ENCODE measurements around the gene EIF2B4. TPM values are rescaled to one million over a fixed set of nuclear protein-coding genes. Genes with fewer than 3 reads are reported as not detected.

The EIF2B4 gene
- total and polyA plus RNA-seq, 2 of the 8 experiments (the other 6 are each of a cell fraction or from before 2014, with no cell fraction given) = 60.0 to 63.2 TPM

GRCh38 chr2:27380626-27381545, 10.7 kb upstream of the EIF2B4 start, which contains the start of gene ZNF513 (continued):
- TF ChIP-seq HDAC2 (IDR thresholded peaks at IDR 0.05; ENCODE audit: borderline replicate concordance in 1 of 2, low read depth in 2 of 2, low read length in 2 of 2) (peak in 1 of 2 experiments; percentile 52; a peak in 1 of 4 replicates), KDM5A (IDR thresholded peaks at IDR 0.05; ENCODE audit: low read length) (no peak), GABPA (IDR thresholded peaks at IDR 0.05; ENCODE audit: borderline replicate concordance, insufficient read depth, low read length) (peak; percentile 93), RAD21 (IDR thresholded peaks at IDR 0.05 in 1 of 2, conservative IDR thresholded peaks at IDR 0.05 in 1 of 2; ENCODE audit: low read depth in 2 of 2, low read length in 2 of 2) (peak in 1 of 2 experiments; percentile 5; a peak in 1 of 4 replicates), ZNF274 (IDR thresholded peaks at IDR 0.05; ENCODE audit: borderline replicate concordance, extremely low read depth, low read length) (no peak), NANOG (IDR thresholded peaks at IDR 0.05; ENCODE audit: insufficient read depth, low read depth, low read length, poor library complexity, severe bottlenecking) (peak; percentile 52), CBX8 (IDR thresholded peaks at IDR 0.05; ENCODE audit: borderline replicate concordance, low read depth, low read length) (no peak), RFX5 (IDR thresholded peaks at IDR 0.05; ENCODE audit: borderline replicate concordance, low read depth, low read length) (no peak), BACH1 (IDR thresholded peaks at IDR 0.05; ENCODE audit: low read length) (peak; percentile 56; the same call in 1 of the 2 replicates), EZH2 (IDR thresholded peaks at IDR 0.05; ENCODE audit: low read depth, low read length, severe bottlenecking) (no peak), MAFK (IDR thresholded peaks at IDR 0.05; ENCODE audit: low read depth, low read length) (no peak), MAX (IDR thresholded peaks at IDR 0.05) (0 out of 2 replicates have a peak, but pooled peaks have one; percentile 41), CEBPB (IDR thresholded peaks at IDR 0.05; ENCODE audit: low read depth, low read length) (no peak), SP4 (IDR thresholded peaks at IDR 0.05; ENCODE audit: low read length) (no peak), SIRT6 (IDR thresholded peaks at IDR 0.05; ENCODE audit: low read length) (no peak), RNF2 (IDR thresholded peaks at IDR 0.05; ENCODE audit: borderline replicate concordance, low read depth, low read length, missing control alignments, poor library complexity, severe bottlenecking) (no peak), EGR1 (IDR thresholded peaks at IDR 0.05; ENCODE audit: borderline replicate concordance, low read depth, low read length) (peak; percentile 6; the same call in 1 of the 2 replicates), NRF1 (IDR thresholded peaks at IDR 0.05; ENCODE audit: low read depth, low read length) (no peak)
